ENCODE measurements around the gene TMCO4.

Gene TMCO4

GRCh38 chr1:19710825-19711611, 88.7 kb downstream of the TMCO4 start:
- no peak for DNase-seq

GRCh38 chr1:19709260-19709793, 90.4 kb downstream of the TMCO4 start:
- DNase-seq, result no peak

- no peak for DNase-seq
Measured at GRCh38 chr1:19708567-19709110, 91.1 kb downstream of the TMCO4 start.

- DNase-seq, result no peak
Measured at GRCh38 chr1:19706136-19706535, 93.6 kb downstream of the TMCO4 start.

GRCh38 chr1:19705464-19705863, 94.3 kb downstream of the TMCO4 start:
- no peak for DNase-seq

- peak; percentile 19 to 67 for DNase-seq
Measured at GRCh38 chr1:19704247-19705113, 95.2 kb downstream of the TMCO4 start.

GRCh38 chr1:19703280-19703679, 96.4 kb downstream of the TMCO4 start:
- DNase-seq, result no peak

GRCh38 chr1:19700079-19700777, 99.5 kb downstream of the TMCO4 start:
- DNase-seq, result no peak

- no peak for DNase-seq
Measured at GRCh38 chr1:19698181-19698580, 101.5 kb downstream of the TMCO4 start.

GRCh38 chr1:19696820-19697219, 102.9 kb downstream of the TMCO4 start:
- DNase-seq, result no peak

- DNase-seq, result no peak
Measured at GRCh38 chr1:19695772-19696171, 103.9 kb downstream of the TMCO4 start.

- no peak for DNase-seq
Measured at GRCh38 chr1:19694298-19694697, 105.4 kb downstream of the TMCO4 start.

GRCh38 chr1:19690342-19690741, 109.4 kb downstream of the TMCO4 start:
- no peak for DNase-seq

- no peak for DNase-seq
Measured at GRCh38 chr1:19689856-19690255, 109.9 kb downstream of the TMCO4 start.

- no peak for DNase-seq
Measured at GRCh38 chr1:19689085-19689757, 110.5 kb downstream of the TMCO4 start.

GRCh38 chr1:19688041-19688842, 111.5 kb downstream of the TMCO4 start:
- no peak for DNase-seq

- DNase-seq, result no peak
Measured at GRCh38 chr1:19687414-19687813, 112.3 kb downstream of the TMCO4 start.

GRCh38 chr1:19685994-19686393, 113.7 kb downstream of the TMCO4 start:
- DNase-seq, result no peak

- DNase-seq, result no peak
Measured at GRCh38 chr1:19684677-19685076, 115.0 kb downstream of the TMCO4 start.

GRCh38 chr1:19683351-19683750, 116.4 kb downstream of the TMCO4 start:
- no peak for DNase-seq

GRCh38 chr1:19682901-19683300, 116.8 kb downstream of the TMCO4 start:
- DNase-seq, result no peak

Measured in NCI-H446 (cell line).